Activated CD8-positive, alpha-beta T cell treated with anti-CD3 and anti-CD28 coated beads, Interleukin-2, amount 10 ng/mL, durations not matched to agents 7 days and 5 days (primary cell): ENCODE data around the gene CFAP54. TPM values are rescaled to one million over a fixed set of nuclear protein-coding genes. Genes with fewer than 3 reads are reported as not detected.

Experiments used
- ATAC-seq: fragments of 150-1000 bp; cut with Tn5 transposase; one replicate; pipeline ENCODE4 v1.10.0; 2021; ENCODE audit warnings: moderate library complexity
- CTCF ChIA-PET: fragments of 350-600 bp; sonication (Branson Sonifier 250); formaldehyde crosslinking; loops from one replicate; lab custom pipeline; 2021; ENCODE audit warnings: antibody characterized with exemption; lab: Charles Lee
- POLR2A ChIA-PET: fragments of 350-600 bp; sonication (Branson Sonifier 250); formaldehyde crosslinking; loops from one replicate; lab custom pipeline; 2021; ENCODE audit warnings: antibody characterized with exemption; lab: Charles Lee
- DNase-seq: peaks from one replicate; pipeline ENCODE4 v3.0.0-alpha.2; 2020
- H3K27ac Mint-ChIP-seq: one replicate; pipeline ENCODE4 v1.8.0; 2021; ENCODE audit warnings: mild to moderate bottlenecking, mixed read lengths
- H3K27me3 Mint-ChIP-seq: one replicate; pipeline ENCODE4 v1.8.0; 2021; ENCODE audit warnings: low read depth, mixed read lengths
- H3K36me3 Mint-ChIP-seq: one replicate; pipeline ENCODE4 v1.8.0; 2021; ENCODE audit warnings: low read depth, mixed read lengths
- H3K4me1 Mint-ChIP-seq: one replicate; pipeline ENCODE4 v1.8.0; 2021; ENCODE audit warnings: low read depth, mixed read lengths
- H3K4me3 Mint-ChIP-seq: one replicate; pipeline ENCODE4 v1.8.0; 2021; ENCODE audit warnings: mild to moderate bottlenecking, mixed read lengths
- H3K9me3 Mint-ChIP-seq: one replicate; pipeline ENCODE4 v1.8.0; 2022; ENCODE audit warnings: mixed read lengths; ENCODE audit not compliant: insufficient read depth
- total RNA-seq, 2 experiments: library from RNA; stranded (reverse); gene quantifications; one replicate each; pipeline ENCODE4 v1.2.3, GENCODE V29; 2021

The CFAP54 gene
- total RNA-seq, 2 experiments from 2014 or later, result 0.18 to 1.2 TPM

GRCh38 chr12:96516472-96517430 is 27.4 kb downstream of the CFAP54 start:
- POLR2A ChIA-PET, result interaction anchor here (0.7 to 3.4 kb wide), 4 partner anchors 32 to 117 kb away, joined by 3 to 36 read pairs (median 5); partner anchors contain the start of gene CDK17
- Mint-ChIP-seq H3K36me3 (no peaks in the 10 kb centered on the region), H3K4me3 (peak overlapping the region; percentile 19), H3K4me1 (peaks cover 20% of the 10 kb centered on the region), H3K27ac (peak overlapping the region; percentile 76), H3K9me3 (no peaks in the 10 kb centered on the region), H3K27me3 (no peaks in the 10 kb centered on the region)
- ATAC-seq (peak; percentile 85), DNase-seq (peak; percentile 93)
- CTCF ChIA-PET, result interaction anchor here (0.7 to 4.5 kb wide), 61 partner anchors 10 to 982 kb away, joined by 3 to 85 read pairs (median 4); partner anchors contain the start of genes AMDHD1, CCDC38, CDK17 and CFAP54

DNA sequence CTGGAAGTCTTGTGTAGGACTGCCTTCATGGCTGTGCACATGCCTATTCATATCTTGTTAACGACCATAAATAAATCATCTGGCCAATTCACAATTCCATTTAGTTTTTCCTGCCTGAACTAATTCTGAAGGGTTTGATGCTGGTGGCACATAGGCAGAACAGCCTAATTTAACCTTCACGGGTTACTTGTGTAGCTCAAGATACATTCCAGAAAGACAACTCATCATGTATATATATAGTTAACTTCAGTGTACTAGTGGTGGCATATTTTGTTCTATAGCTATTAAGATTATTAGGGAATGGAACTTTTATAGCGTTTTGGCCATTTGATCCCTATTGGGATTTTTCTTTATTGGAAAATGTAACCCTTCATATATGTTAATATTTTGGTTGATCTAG is 31.4 kb downstream of the CFAP54 start:
- Mint-ChIP-seq H3K36me3 (no peaks in the 10 kb centered on the region), H3K27ac (no peak overlapping the region), H3K9me3 (no peaks in the 10 kb centered on the region), H3K27me3 (peaks cover 2% of the 10 kb centered on the region), H3K4me1 (peaks cover 21% of the 10 kb centered on the region), H3K4me3 (no peak overlapping the region)
- no peak for ATAC-seq
- ChIA-PET CTCF (interaction anchor here (0.6 to 1.3 kb wide), 3 partner anchors 119 to 522 kb away, joined by 3 read pairs; no protein-coding TSS in a partner anchor), POLR2A (no interaction called here)
- DNase-seq, result no peak

GRCh38 chr12:96521895-96522682 is 32.7 kb downstream of the CFAP54 start:
- Mint-ChIP-seq H3K4me1 (peaks cover 19% of the 10 kb centered on the region), H3K4me3 (no peak overlapping the region), H3K9me3 (no peaks in the 10 kb centered on the region), H3K27me3 (peaks cover 2% of the 10 kb centered on the region), H3K36me3 (peaks cover 3% of the 10 kb centered on the region), H3K27ac (no peak overlapping the region)
- ChIA-PET CTCF (interaction anchor here (1.0 to 1.6 kb wide), 2 partner anchors 307 to 462 kb away, joined by 3 to 4 read pairs; no protein-coding TSS in a partner anchor), POLR2A (no interaction called here)
- DNase-seq, result no peak
- no peak for ATAC-seq

GRCh38 chr12:96522690-96523089 is 33.3 kb downstream of the CFAP54 start:
- H3K27ac Mint-ChIP-seq, result no peak overlapping the region
- no peaks in the 10 kb centered on the region for H3K9me3 Mint-ChIP-seq
- no peak for DNase-seq
- peaks cover 13% of the 10 kb centered on the region for H3K4me1 Mint-ChIP-seq
- ChIA-PET CTCF (interaction anchor here (1.6 kb wide), 1 partner anchor 307 kb away, joined by 4 read pairs; no protein-coding TSS in a partner anchor), POLR2A (no interaction called here)
- H3K36me3 Mint-ChIP-seq, result peaks cover 3% of the 10 kb centered on the region
- no peak for ATAC-seq
- peaks cover 2% of the 10 kb centered on the region for H3K27me3 Mint-ChIP-seq
- H3K4me3 Mint-ChIP-seq, result no peak overlapping the region

GRCh38 chr12:96526110-96526509 is 36.7 kb downstream of the CFAP54 start:
- CTCF ChIA-PET, result interaction anchor here (1.0 to 2.0 kb wide), 3 partner anchors 9 to 40 kb away, joined by 3 to 10 read pairs (median 3); no protein-coding TSS in a partner anchor
- H3K27ac Mint-ChIP-seq, result no peak overlapping the region
- ATAC-seq, result peak; percentile 42
- POLR2A ChIA-PET, result no interaction called here
- no peaks in the 10 kb centered on the region for H3K9me3 Mint-ChIP-seq
- peaks cover 7% of the 10 kb centered on the region for H3K27me3 Mint-ChIP-seq
- H3K4me3 Mint-ChIP-seq, result no peak overlapping the region
- peaks cover 3% of the 10 kb centered on the region for H3K36me3 Mint-ChIP-seq
- no peak for DNase-seq
- H3K4me1 Mint-ChIP-seq, result peaks cover 8% of the 10 kb centered on the region

- DNase-seq (no peak), ATAC-seq (no peak)
- peaks cover 3% of the 10 kb centered on the region for H3K36me3 Mint-ChIP-seq
- H3K27ac Mint-ChIP-seq, result no peak overlapping the region
- H3K27me3 Mint-ChIP-seq, result peaks cover 20% of the 10 kb centered on the region
- CTCF ChIA-PET, result no interaction called here
- H3K4me3 Mint-ChIP-seq, result no peak overlapping the region
- no peaks in the 10 kb centered on the region for H3K9me3 Mint-ChIP-seq
- POLR2A ChIA-PET, result no interaction called here
- peaks cover 8% of the 10 kb centered on the region for H3K4me1 Mint-ChIP-seq
Observed at GRCh38 chr12:96529912-96530311, 40.5 kb downstream of the CFAP54 start.

DNA sequence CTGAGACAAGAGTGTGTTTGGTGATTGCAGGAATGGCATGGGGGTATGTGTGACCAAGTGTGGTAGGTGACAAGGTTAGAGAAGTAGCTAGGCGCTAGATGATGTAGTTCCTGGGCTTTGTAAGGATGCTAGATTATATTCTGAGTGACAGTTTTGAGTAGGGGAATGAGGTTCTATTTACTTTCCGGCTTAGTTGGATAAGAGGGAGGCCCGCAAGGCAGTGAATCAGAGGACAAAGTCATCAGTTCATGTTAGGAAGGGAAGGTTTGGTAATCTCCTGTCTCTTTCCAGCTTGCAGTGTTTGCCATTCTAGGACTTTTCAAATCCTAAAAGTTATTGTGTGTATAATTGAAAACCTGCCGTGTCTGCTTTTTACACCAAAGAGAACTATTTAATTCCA is 45.0 kb downstream of the CFAP54 start:
- H3K4me3 Mint-ChIP-seq, result no peak overlapping the region
- CTCF ChIA-PET, result no interaction called here
- DNase-seq, result no peak
- H3K27ac Mint-ChIP-seq, result no peak overlapping the region
- POLR2A ChIA-PET, result no interaction called here
- ATAC-seq, result no peak
- no peaks in the 10 kb centered on the region for H3K4me1 Mint-ChIP-seq
- no peaks in the 10 kb centered on the region for H3K36me3 Mint-ChIP-seq
- H3K9me3 Mint-ChIP-seq, result no peaks in the 10 kb centered on the region
- peaks cover 20% of the 10 kb centered on the region for H3K27me3 Mint-ChIP-seq

- no peaks in the 10 kb centered on the region for H3K9me3 Mint-ChIP-seq
- H3K4me3 Mint-ChIP-seq, result no peak overlapping the region
- peaks cover 7% of the 10 kb centered on the region for H3K27me3 Mint-ChIP-seq
- ChIA-PET CTCF (no interaction called here), POLR2A (no interaction called here)
- no peaks in the 10 kb centered on the region for H3K36me3 Mint-ChIP-seq
- DNase-seq (no peak), ATAC-seq (no peak)
- no peak overlapping the region for H3K27ac Mint-ChIP-seq
- no peaks in the 10 kb centered on the region for H3K4me1 Mint-ChIP-seq
Observed at GRCh38 chr12:96548384-96548783, 59.0 kb downstream of the CFAP54 start.

DNA sequence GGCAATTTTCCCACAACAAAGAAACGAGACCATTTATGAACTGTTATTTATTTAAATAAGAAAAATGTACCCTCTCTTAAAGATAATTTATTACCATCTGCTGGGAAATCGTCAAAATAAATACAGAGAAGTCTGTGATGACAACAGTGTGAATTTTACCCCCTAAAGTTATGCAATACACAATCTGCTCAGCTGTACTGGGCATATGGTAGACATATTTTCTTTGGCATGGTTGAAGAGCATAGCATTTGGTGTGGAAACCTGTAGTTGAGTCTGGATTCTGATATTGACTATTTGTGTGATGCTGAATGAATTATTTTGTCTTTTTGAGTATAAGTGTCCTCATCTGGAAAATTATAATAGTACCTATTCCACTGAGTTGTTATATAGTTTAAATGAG is 60.0 kb downstream of the CFAP54 start:
- no peak for DNase-seq
- ChIA-PET CTCF (no interaction called here), POLR2A (no interaction called here)
- no peaks in the 10 kb centered on the region for H3K36me3 Mint-ChIP-seq
- peaks cover 9% of the 10 kb centered on the region for H3K27me3 Mint-ChIP-seq
- H3K4me3 Mint-ChIP-seq, result no peak overlapping the region
- no peaks in the 10 kb centered on the region for H3K4me1 Mint-ChIP-seq
- no peak overlapping the region for H3K27ac Mint-ChIP-seq
- no peaks in the 10 kb centered on the region for H3K9me3 Mint-ChIP-seq
- ATAC-seq, result no peak

GRCh38 chr12:96570579-96570978 is 81.2 kb downstream of the CFAP54 start:
- CTCF ChIA-PET, result no interaction called here
- H3K4me1 Mint-ChIP-seq, result peaks cover 11% of the 10 kb centered on the region

GRCh38 chr12:96571101-96571862 is 81.9 kb downstream of the CFAP54 start:
- Mint-ChIP-seq H3K27ac (no peak overlapping the region), H3K4me1 (peaks cover 11% of the 10 kb centered on the region), H3K4me3 (peak overlapping the region; percentile 49), H3K9me3 (no peaks in the 10 kb centered on the region), H3K36me3 (no peaks in the 10 kb centered on the region), H3K27me3 (peaks cover 15% of the 10 kb centered on the region)
- ATAC-seq (peak; percentile 61), DNase-seq (no peak)
- ChIA-PET CTCF (no interaction called here), POLR2A (no interaction called here)

More at GRCh38 chr12:96570579-96570978, 81.2 kb downstream of the CFAP54 start:
- ATAC-seq, result no peak
- Mint-ChIP-seq H3K9me3 (no peaks in the 10 kb centered on the region), H3K27ac (no peak overlapping the region), H3K27me3 (peaks cover 16% of the 10 kb centered on the region), H3K4me3 (no peak overlapping the region), H3K36me3 (no peaks in the 10 kb centered on the region)
- POLR2A ChIA-PET, result no interaction called here
- DNase-seq, result no peak
